IPS-20b (cell line): ENCODE measurements around the gene PPA2.

Source experiments
- H3K27ac ChIP-seq: one replicate; pipeline ENCODE4 v1.5.1; 2013; ENCODE audit warnings: low read length
- H3K27me3 ChIP-seq: 2 replicates; pipeline ENCODE4 v1.6.1; 2013; ENCODE audit warnings: mild to moderate bottlenecking, low read length, inconsistent platforms; ENCODE audit not compliant: insufficient read depth
- H3K36me3 ChIP-seq: 2 replicates; pipeline ENCODE4 v1.6.1; 2013; ENCODE audit warnings: low read depth, mild to moderate bottlenecking, inconsistent platforms, low read length, moderate library complexity; ENCODE audit not compliant: insufficient read depth
- H3K4me1 ChIP-seq: 2 replicates; pipeline ENCODE4 v1.6.1; 2013; ENCODE audit warnings: mild to moderate bottlenecking, control low read depth, inconsistent platforms, low read length, moderate library complexity; ENCODE audit not compliant: insufficient read depth
- H3K4me3 ChIP-seq: 2 replicates; pipeline ENCODE4 v1.5.1; 2013; ENCODE audit warnings: mild to moderate bottlenecking, low read length, inconsistent platforms
- H3K9ac ChIP-seq: 2 replicates; pipeline ENCODE4 v1.6.1; 2013; ENCODE audit warnings: low read depth, mild to moderate bottlenecking, inconsistent platforms, low read length, moderate library complexity
- H3K9me3 ChIP-seq: 2 replicates; pipeline ENCODE4 v1.6.1; 2013; ENCODE audit warnings: mild to moderate bottlenecking, low read depth, low read length, inconsistent platforms; ENCODE audit not compliant: insufficient read depth

PPA2 gene

GRCh38 chr4:105473324-105474098, at the start of gene PPA2:
PPA2 (minus strand) TSS chr4:105474062; CDS start chr4:105474050, 12 bp downstream.
- Histone ChIP-seq H3K9me3 (no peaks in the 10 kb centered on the region), H3K27me3 (peaks cover 25% of the 10 kb centered on the region), H3K4me1 (peaks cover 11% of the 10 kb centered on the region), H3K4me3 (peak within 1 kb of the TSS; percentile 93), H3K36me3 (0 out of 2 replicates have a peak, but pooled peaks cover 3% of the 10 kb centered on the region), H3K9ac (peak within 1 kb of the TSS; percentile 95), H3K27ac (peak within 1 kb of the TSS; percentile 85)

GRCh38 chr4:105520819-105521790, 47.2 kb upstream of the PPA2 start:
- H3K9ac ChIP-seq = no peak overlapping the region
- no peaks in the 10 kb centered on the region for H3K27me3 ChIP-seq
- no peak overlapping the region for H3K27ac ChIP-seq
- no peaks in the 10 kb centered on the region for H3K4me1 ChIP-seq
- no peak overlapping the region for H3K4me3 ChIP-seq
- no peaks in the 10 kb centered on the region for H3K9me3 ChIP-seq
- no peaks in the 10 kb centered on the region for H3K36me3 ChIP-seq

GRCh38 chr4:105510245-105510644, 36.4 kb upstream of the PPA2 start:
- Histone ChIP-seq H3K27me3 (no peaks in the 10 kb centered on the region), H3K9ac (no peak overlapping the region), H3K4me1 (no peaks in the 10 kb centered on the region), H3K4me3 (no peak overlapping the region), H3K27ac (no peak overlapping the region), H3K9me3 (0 out of 2 replicates have a peak, but pooled peaks cover 5% of the 10 kb centered on the region), H3K36me3 (no peaks in the 10 kb centered on the region)

GRCh38 chr4:105509714-105510113, 35.9 kb upstream of the PPA2 start:
- Histone ChIP-seq H3K27ac (no peak overlapping the region), H3K9me3 (no peaks in the 10 kb centered on the region), H3K36me3 (no peaks in the 10 kb centered on the region), H3K4me1 (no peaks in the 10 kb centered on the region), H3K4me3 (no peak overlapping the region), H3K9ac (no peak overlapping the region), H3K27me3 (no peaks in the 10 kb centered on the region)

- Histone ChIP-seq H3K27ac (no peak overlapping the region), H3K4me3 (no peak overlapping the region), H3K9me3 (no peaks in the 10 kb centered on the region), H3K9ac (no peak overlapping the region), H3K36me3 (no peaks in the 10 kb centered on the region), H3K4me1 (no peaks in the 10 kb centered on the region), H3K27me3 (no peaks in the 10 kb centered on the region)
Measured at GRCh38 chr4:105509291-105509690, 35.4 kb upstream of the PPA2 start.

GRCh38 chr4:105504744-105505143, 30.9 kb upstream of the PPA2 start:
- no peaks in the 10 kb centered on the region for H3K27me3 ChIP-seq
- H3K4me1 ChIP-seq = no peaks in the 10 kb centered on the region
- no peak overlapping the region for H3K4me3 ChIP-seq
- H3K36me3 ChIP-seq = no peaks in the 10 kb centered on the region
- no peak overlapping the region for H3K9ac ChIP-seq
- H3K9me3 ChIP-seq = no peaks in the 10 kb centered on the region
- no peak overlapping the region for H3K27ac ChIP-seq

GRCh38 chr4:105503484-105503883, 29.6 kb upstream of the PPA2 start:
- no peaks in the 10 kb centered on the region for H3K4me1 ChIP-seq
- no peaks in the 10 kb centered on the region for H3K36me3 ChIP-seq
- no peak overlapping the region for H3K4me3 ChIP-seq
- H3K27me3 ChIP-seq = no peaks in the 10 kb centered on the region
- H3K9me3 ChIP-seq = no peaks in the 10 kb centered on the region
- no peak overlapping the region for H3K27ac ChIP-seq
- no peak overlapping the region for H3K9ac ChIP-seq

- no peak overlapping the region for H3K27ac ChIP-seq
- H3K9me3 ChIP-seq = peaks cover 3% of the 10 kb centered on the region; the same call in 1 of the 2 replicates
- H3K4me3 ChIP-seq = no peak overlapping the region
Measured at GRCh38 chr4:105496899-105497298, 23.0 kb upstream of the PPA2 start.

GRCh38 chr4:105495667-105496066, 21.8 kb upstream of the PPA2 start:
- H3K4me1 ChIP-seq = no peaks in the 10 kb centered on the region
- no peak overlapping the region for H3K4me3 ChIP-seq
- no peak overlapping the region for H3K9ac ChIP-seq
- H3K36me3 ChIP-seq = no peaks in the 10 kb centered on the region
- peaks cover 3% of the 10 kb centered on the region; the same call in 1 of the 2 replicates for H3K9me3 ChIP-seq
- H3K27ac ChIP-seq = no peak overlapping the region
- H3K27me3 ChIP-seq = no peaks in the 10 kb centered on the region

More at GRCh38 chr4:105496899-105497298, 23.0 kb upstream of the PPA2 start:
- Histone ChIP-seq H3K36me3 (no peaks in the 10 kb centered on the region), H3K4me1 (no peaks in the 10 kb centered on the region), H3K27me3 (no peaks in the 10 kb centered on the region), H3K9ac (no peak overlapping the region)

- Histone ChIP-seq H3K27me3 (no peaks in the 10 kb centered on the region), H3K4me3 (no peak overlapping the region), H3K27ac (no peak overlapping the region), H3K36me3 (no peaks in the 10 kb centered on the region), H3K9ac (no peak overlapping the region), H3K4me1 (no peaks in the 10 kb centered on the region), H3K9me3 (peaks cover 3% of the 10 kb centered on the region; the same call in 1 of the 2 replicates)
Measured at GRCh38 chr4:105490523-105490922, 16.7 kb upstream of the PPA2 start.

GRCh38 chr4:105483840-105484239, 10.0 kb upstream of the PPA2 start:
- Histone ChIP-seq H3K9ac (no peak overlapping the region), H3K4me3 (no peak overlapping the region), H3K9me3 (no peaks in the 10 kb centered on the region), H3K27ac (no peak overlapping the region), H3K4me1 (no peaks in the 10 kb centered on the region), H3K27me3 (no peaks in the 10 kb centered on the region), H3K36me3 (no peaks in the 10 kb centered on the region)
